ENCODE measurements around the gene DAP.
"Not testable (repeated sequence)": the region's sequence is repeated elsewhere in the genome, so short reads cannot be mapped to it uniquely, and the experiment has no call there.

The DAP gene

DNA sequence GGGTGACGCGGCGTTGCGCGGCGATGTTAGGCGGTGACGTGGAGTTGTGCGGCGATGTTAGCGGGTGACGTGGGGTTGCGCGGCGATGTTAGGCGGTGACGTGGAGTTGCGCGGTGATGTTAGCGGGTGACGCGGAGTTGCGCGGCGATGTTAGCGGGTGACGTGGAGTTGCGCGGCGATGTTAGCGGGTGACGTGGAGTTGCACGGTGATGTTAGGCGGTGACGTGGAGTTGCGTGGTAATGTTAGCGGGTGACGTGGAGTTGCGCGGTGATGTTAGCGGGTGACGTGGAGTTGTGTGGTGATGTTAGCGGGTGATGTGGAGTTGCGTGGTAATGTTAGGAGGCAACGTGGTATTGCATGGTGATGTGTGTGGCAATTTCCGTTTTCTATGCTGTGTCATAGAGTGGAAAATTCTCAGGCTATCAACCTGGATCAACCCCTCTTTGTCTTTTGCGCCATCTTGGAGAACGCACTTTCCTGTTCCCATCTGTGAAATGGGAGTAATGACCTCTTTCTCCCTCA, 121.1 kb downstream of the DAP start:
- ChIA-PET POLR2A (no interaction called here), CTCF (interaction anchor here (0.5 to 0.7 kb wide), 2 partner anchors 12 to 256 kb away, joined by 3 read pairs; no protein-coding TSS in a partner anchor)
- TF ChIP-seq, protein P1, sequence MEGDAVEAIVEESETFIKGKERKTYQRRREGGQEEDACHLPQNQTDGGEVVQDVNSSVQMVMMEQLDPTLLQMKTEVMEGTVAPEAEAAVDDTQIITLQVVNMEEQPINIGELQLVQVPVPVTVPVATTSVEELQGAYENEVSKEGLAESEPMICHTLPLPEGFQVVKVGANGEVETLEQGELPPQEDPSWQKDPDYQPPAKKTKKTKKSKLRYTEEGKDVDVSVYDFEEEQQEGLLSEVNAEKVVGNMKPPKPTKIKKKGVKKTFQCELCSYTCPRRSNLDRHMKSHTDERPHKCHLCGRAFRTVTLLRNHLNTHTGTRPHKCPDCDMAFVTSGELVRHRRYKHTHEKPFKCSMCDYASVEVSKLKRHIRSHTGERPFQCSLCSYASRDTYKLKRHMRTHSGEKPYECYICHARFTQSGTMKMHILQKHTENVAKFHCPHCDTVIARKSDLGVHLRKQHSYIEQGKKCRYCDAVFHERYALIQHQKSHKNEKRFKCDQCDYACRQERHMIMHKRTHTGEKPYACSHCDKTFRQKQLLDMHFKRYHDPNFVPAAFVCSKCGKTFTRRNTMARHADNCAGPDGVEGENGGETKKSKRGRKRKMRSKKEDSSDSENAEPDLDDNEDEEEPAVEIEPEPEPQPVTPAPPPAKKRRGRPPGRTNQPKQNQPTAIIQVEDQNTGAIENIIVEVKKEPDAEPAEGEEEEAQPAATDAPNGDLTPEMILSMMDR (IDR thresholded peaks at IDR 0.05; ENCODE audit: insufficient read depth, low read length, missing control alignments), result no peak
- no peak overlapping the region for H3K4me3 ChIP-seq (ENCODE audit: low read depth, low read length)
- no peak for DNase-seq (ENCODE audit: low read depth, low spot score)

DNA sequence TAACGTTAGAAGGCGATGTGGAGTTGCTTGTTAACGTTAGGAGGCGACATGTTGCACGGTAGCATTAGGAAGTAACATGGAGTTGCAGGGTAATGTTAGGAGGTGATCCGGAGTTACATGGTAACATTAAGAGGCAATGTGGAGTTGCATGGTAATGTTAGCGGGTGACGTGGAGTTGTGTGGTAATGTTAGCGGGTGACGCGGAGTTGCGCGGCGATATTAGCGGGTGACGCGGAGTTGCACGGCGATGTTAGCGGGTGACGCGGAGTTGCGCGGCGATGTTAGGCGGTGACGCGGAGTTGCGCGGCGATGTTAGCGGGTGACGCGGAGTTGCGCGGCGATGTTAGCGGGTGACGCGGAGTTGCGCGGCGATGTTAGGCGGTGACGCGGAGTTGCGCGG, 122.3 kb downstream of the DAP start:
- CTCF ChIA-PET, result interaction anchor here (2.9 kb wide), 1 partner anchor 11 kb away, joined by 16 read pairs; no protein-coding TSS in a partner anchor
- DNase-seq (ENCODE audit: low read depth, low spot score); H3K4me3 ChIP-seq (ENCODE audit: low read depth, low read length); POLR2A ChIA-PET: not testable (repeated sequence)

DNA sequence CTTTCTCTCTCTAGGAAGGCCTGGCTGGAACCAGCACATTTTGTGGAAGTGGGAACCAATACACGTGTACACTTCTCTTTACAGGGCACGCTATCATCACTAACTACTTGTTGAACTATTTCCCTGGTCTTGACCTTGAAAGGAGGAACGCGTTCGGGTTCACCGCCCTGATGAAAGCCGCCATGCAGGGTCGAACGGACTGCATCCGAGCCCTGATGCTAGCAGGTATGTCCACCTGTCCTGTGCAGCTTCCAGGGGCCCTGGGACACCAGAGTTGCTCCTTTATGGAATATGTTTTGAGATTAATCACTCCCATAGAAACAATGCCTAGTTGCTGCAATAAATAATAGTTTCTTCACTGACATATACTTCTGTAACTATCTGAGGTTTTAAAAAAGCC, 123.1 kb downstream of the DAP start:
- ChIA-PET CTCF (interaction anchor here (2.9 to 3.3 kb wide), 2 partner anchors 10 to 185 kb away, joined by 16 to 17 read pairs; no protein-coding TSS in a partner anchor), POLR2A (no interaction called here)
- DNase-seq (ENCODE audit: low read depth, low spot score), result no peak
- no peak overlapping the region for H3K4me3 ChIP-seq (ENCODE audit: low read depth, low read length)
- TF ChIP-seq, protein P1 (IDR thresholded peaks at IDR 0.05; ENCODE audit: insufficient read depth, low read length, missing control alignments), result no peak

DNA sequence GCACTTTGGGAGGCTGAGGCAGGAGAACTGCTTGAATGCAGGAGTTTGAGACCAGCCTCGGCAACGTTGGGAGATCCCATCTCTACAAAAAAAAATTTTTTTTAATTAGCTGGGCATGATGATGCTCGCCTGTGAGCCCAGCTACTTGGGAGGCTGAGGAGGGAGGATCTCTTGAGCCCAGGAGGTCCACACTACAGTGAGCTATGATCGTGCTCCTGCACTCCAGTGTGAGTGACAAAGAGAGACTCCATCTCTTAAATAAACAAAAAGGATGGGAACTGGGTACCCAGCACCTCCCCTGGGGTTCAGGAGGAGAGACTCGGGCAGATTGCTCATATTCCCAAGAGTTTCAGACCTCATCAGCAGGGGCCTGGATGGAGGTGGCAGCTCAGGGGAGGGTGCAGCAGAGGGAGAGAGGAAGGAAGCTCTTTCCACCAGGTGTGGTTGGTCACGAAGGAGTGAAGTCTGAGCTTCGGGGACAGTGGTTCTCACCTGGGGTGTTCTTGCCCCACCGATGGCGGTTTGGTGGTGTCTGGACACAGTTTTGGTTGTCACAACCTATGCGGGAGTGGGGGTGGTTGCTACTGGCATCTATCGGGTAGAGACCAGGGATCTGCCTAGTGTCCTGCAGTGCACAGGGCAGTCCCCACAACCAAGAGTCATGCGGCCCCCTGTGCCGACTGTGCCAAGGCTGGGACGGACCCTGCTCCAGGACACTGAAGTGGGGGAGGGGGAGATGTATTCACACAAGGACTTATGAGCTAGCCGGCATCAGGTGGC, 124.5 kb downstream of the DAP start:
- POLR2A ChIA-PET, result no interaction called here
- no peak overlapping the region for H3K4me3 ChIP-seq (ENCODE audit: low read depth, low read length)

DNA sequence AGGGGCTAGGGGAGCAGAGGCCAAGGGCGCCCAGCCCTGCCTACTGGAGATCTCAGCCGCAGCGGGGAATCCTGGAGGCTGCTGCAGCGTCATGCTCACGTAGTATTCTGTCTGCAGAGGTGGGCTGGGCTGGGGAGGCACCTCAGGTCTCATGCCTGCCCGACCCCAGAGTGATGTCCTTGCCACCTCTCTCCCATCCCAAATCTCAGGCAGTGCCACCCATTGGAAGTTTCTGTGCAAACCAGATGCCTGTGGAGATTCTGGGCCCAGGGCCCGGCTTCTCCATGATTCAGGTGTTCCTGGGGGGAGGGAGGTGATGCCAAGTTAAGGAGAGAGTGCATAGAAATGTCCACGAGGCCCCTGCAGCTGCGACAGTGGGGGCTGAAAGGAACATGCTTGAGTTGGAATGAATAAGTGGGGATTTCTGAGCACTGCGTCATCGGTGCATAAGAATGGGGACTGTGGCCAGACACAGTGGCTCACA, 125.1 kb downstream of the DAP start:
- CTCF ChIA-PET, result interaction anchor here (1.2 to 3.3 kb wide), 4 partner anchors 8 to 193 kb away, joined by 3 to 17 read pairs (median 10); no protein-coding TSS in a partner anchor

More for the DNA sequence above, 124.5 kb downstream of the DAP start:
- TF ChIP-seq, protein P1 (IDR thresholded peaks at IDR 0.05; ENCODE audit: insufficient read depth, low read length, missing control alignments), result no peak
- DNase-seq (ENCODE audit: low read depth, low spot score), result no peak
- CTCF ChIA-PET, result interaction anchor here (1.7 to 3.3 kb wide), 3 partner anchors 8 to 194 kb away, joined by 3 to 17 read pairs (median 16); no protein-coding TSS in a partner anchor

DNA sequence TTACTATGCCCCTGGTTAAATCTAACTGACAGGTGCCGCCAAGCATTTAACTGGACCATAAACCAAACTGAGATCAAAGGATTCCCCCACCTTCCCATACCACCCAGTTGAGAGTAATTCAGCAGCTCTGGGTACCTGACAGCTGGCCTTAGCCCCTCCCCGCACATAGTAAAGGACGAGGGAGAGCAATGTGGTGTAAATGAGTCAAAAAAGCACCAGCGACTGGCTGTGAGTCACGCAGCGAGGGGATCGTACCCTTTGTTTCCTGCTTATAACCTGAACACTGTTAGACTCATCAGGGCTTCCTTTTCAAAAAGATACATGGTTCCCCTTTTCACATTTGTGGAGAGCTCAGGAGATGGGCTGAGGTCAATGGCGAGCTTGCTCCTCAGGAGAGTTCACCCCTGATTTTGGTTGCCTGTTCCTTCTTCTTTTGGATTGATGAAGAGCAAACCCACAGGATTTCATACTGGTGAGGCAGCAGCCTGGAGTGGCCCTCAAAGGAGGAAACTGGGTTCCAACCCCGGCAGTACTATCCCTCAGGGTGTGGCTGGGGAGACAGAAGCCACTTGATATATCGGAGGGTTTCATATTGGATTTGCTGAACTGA, 125.7 kb downstream of the DAP start:
- ChIA-PET CTCF (interaction anchor here (1.1 to 3.3 kb wide), 5 partner anchors 21 to 193 kb away, joined by 3 to 17 read pairs (median 3); no protein-coding TSS in a partner anchor), POLR2A (interaction anchor here (0.6 kb wide), 1 partner anchor 495 kb away, joined by 5 read pairs; no protein-coding TSS in a partner anchor)
- TF ChIP-seq, protein P1 (IDR thresholded peaks at IDR 0.05; ENCODE audit: insufficient read depth, low read length, missing control alignments), result no peak
- no peak for DNase-seq (ENCODE audit: low read depth, low spot score)
- H3K4me3 ChIP-seq (ENCODE audit: low read depth, low read length), result no peak overlapping the region

More for the DNA sequence above, 125.1 kb downstream of the DAP start:
- POLR2A ChIA-PET, result interaction anchor here (0.6 kb wide), 1 partner anchor 494 kb away, joined by 5 read pairs; no protein-coding TSS in a partner anchor
- DNase-seq (ENCODE audit: low read depth, low spot score), result no peak
- TF ChIP-seq, protein P1 (IDR thresholded peaks at IDR 0.05; ENCODE audit: insufficient read depth, low read length, missing control alignments), result no peak
- H3K4me3 ChIP-seq (ENCODE audit: low read depth, low read length), result no peak overlapping the region

Measured in AG04449 (cell line).